Natural killer cell treated with Interleukin-12 subunit alpha and Interleukin-12 subunit beta and Interleukin-15 and Interleukin-18, amount 100 ng/mL, for 72 hours (primary cell): ENCODE data around the gene SATL1. TPM values are rescaled to one million over a fixed set of nuclear protein-coding genes. Genes with fewer than 3 reads are reported as not detected.
"Not testable (repeated sequence)": the region's sequence is repeated elsewhere in the genome, so short reads cannot be mapped to it uniquely, and the experiment has no call there.

Source experiments
- ATAC-seq, 2 donors: fragments of 150-1000 bp; cut with Tn5 transposase in 1 of 2; sonication (Bioruptor Pico), chemical (Tn5 transposase) in 1 of 2; 2 replicates each; pipeline ENCODE4 v1.10.0; 2021
- DNase-seq: peaks from one replicate; pipeline ENCODE4 v3.0.0; 2022; ENCODE audit warnings: low spot score
- H3K27ac Mint-ChIP-seq, 2 donors: 1 replicate in 1 of 2; 2 replicates in 1 of 2; pipeline ENCODE4 v1.8.0; 2022; ENCODE audit warnings: mixed read lengths in 2 of 2, mild to moderate bottlenecking in 1 of 2, moderate library complexity in 1 of 2
- H3K27me3 Mint-ChIP-seq, 2 donors: 1 replicate in 1 of 2; 2 replicates in 1 of 2; pipeline ENCODE4 v1.8.0; 2022; ENCODE audit warnings: mixed read lengths in 2 of 2
- H3K36me3 Mint-ChIP-seq: one replicate; pipeline ENCODE4 v1.8.0; 2022; ENCODE audit warnings: mixed read lengths
- H3K4me1 Mint-ChIP-seq, 2 donors: 1 replicate in 1 of 2; 2 replicates in 1 of 2; pipeline ENCODE4 v1.8.0; 2022; ENCODE audit warnings: low read depth in 2 of 2, mixed read lengths in 2 of 2, mild to moderate bottlenecking in 1 of 2
- H3K4me3 Mint-ChIP-seq: one replicate; pipeline ENCODE4 v1.8.0; 2022; ENCODE audit warnings: mixed read lengths
- H3K9me3 Mint-ChIP-seq: 2 replicates; pipeline ENCODE4 v1.8.0; 2022; ENCODE audit warnings: mixed read lengths
- total RNA-seq, 2 donors: library from RNA; stranded (reverse); gene quantifications; one replicate each; pipeline ENCODE4 v1.2.3, GENCODE V29; 2022

The SATL1 gene
- total RNA-seq: not detected

GRCh38 chrX:85243761-85244449, at the start of gene SATL1, which contains the start of gene ZNF711:
SATL1 (minus strand) TSS chrX:85243779; CDS start chrX:85108968, 134,811 bp downstream.
ZNF711 (plus strand) TSS chrX:85243991; CDS start chrX:85247573, 3,582 bp downstream.
- no peaks in the 10 kb centered on the region for H3K36me3 Mint-ChIP-seq
- H3K4me3 Mint-ChIP-seq: peak within 1 kb of the TSS; percentile 86
- peak within 1 kb of the TSS in 1 of 2 donors; percentile 25 for H3K27ac Mint-ChIP-seq
- no peaks in the 10 kb centered on the region for H3K9me3 Mint-ChIP-seq
- H3K27me3 Mint-ChIP-seq: peaks cover 0 to 16% of the 10 kb centered on the region in 2 donors
- ATAC-seq (peak in 1 of 2 donors; percentile 61), DNase-seq (no peak)
- peaks cover 5 to 12% of the 10 kb centered on the region in 2 donors for H3K4me1 Mint-ChIP-seq

DNA sequence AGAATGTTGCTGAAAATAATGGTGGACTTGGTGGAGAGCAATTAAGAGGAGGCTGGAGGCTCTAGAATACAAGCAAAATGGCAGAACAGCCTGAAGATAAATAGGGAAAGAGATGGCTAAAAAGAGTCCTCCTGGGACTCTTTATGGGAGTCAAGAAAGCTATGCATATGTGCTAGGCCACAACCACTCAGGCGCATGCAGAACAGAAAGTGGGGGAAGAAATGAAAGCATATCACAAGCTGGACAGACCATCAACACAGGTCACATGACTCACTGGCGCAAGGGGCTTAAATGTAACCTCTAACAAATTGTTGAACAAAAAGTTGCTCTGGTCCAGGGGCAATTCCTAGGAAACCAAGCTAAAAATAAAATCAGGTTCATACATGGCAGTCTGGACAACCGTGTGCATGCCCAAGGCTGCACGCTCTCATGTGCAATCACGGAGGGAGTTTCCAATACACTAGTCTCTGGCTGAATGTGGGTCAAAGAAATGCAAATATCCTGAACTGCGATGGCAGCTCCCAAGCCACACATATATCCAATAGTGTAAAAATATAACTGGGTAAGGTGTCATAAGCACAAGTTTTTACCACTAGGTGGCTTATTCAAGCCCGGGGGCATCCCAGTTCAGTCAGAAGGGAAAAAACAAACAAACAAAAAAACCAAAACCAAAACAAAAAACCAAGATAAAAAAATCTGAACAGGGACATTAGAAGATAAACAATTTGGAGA, 45.6 kb upstream of the SATL1 start:
- no peak for ATAC-seq
- no peak for DNase-seq
- Mint-ChIP-seq H3K9me3 (peaks cover 10% of the 10 kb centered on the region), H3K4me3 (no peak overlapping the region), H3K4me1 (no peaks in the 10 kb centered on the region), H3K27me3 (no peaks in the 10 kb centered on the region), H3K36me3 (no peaks in the 10 kb centered on the region), H3K27ac (no peak overlapping the region)

DNA sequence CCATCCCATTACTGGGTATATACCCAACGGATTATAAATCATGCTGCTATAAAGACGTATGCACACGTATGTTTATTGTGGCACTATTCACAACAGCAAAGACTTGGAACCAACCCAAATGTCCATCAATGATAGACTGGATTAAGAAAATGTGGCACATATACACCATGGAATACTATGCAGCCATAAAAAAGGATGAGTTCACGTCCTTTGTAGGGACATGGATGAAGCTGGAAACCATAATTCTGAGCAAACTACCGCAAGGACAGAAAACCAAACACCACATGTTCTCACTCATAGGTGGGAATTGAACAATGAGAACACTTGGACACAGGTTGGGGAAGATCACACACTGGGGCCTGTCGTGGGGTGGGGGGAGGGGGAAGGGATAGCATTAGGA, 41.7 kb upstream of the SATL1 start:
- ATAC-seq, H3K4me3 Mint-ChIP-seq, DNase-seq, H3K27ac Mint-ChIP-seq, H3K4me1 Mint-ChIP-seq, H3K36me3 Mint-ChIP-seq, H3K9me3 Mint-ChIP-seq, H3K27me3 Mint-ChIP-seq: not testable (repeated sequence)

DNA sequence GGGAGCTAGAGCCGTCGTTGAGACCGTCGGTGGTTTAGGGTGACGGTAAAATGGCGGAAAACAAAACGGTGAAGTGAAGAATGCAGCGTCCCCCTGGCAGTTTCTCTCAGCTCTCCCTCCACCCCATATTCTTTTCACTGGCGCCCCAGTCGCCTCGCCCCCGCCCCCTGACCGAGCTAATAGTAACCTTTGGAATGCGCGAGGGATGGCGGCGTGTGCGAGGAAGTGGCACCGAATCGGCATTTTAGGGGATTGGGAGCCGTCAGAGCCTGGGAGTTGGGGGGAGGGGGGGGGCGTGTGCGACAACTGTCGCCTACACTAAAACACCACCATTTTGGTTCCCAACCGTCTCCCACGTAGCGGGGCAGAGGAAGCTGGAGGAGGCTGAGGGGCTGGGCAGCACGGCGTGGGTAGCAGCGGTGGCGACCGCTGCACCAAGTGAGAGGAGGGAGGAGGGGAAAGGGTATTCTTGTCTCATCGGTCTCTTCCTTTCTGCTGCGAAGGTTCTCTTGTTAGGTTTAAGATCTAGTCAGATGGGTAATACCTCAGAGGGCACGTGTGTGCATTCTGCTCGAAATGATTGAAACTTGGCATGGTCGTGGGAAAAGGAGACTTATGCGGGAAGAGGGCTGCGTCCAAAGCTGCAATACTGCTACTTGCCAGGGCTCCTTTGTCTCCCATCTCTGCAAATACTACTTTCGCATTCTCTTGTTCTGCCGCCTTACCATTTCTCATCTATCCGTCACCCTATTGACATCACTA, 1.1 kb upstream of the SATL1 start:
- no peak for DNase-seq
- ATAC-seq: peak in 1 of 2 donors; percentile 45
- Mint-ChIP-seq H3K4me1 (peaks cover 5 to 12% of the 10 kb centered on the region in 2 donors), H3K9me3 (no peaks in the 10 kb centered on the region), H3K27ac (peak overlapping the region in 1 of 2 donors; percentile 25), H3K4me3 (peak overlapping the region; percentile 86), H3K27me3 (peaks cover 0 to 16% of the 10 kb centered on the region in 2 donors), H3K36me3 (no peaks in the 10 kb centered on the region)

DNA sequence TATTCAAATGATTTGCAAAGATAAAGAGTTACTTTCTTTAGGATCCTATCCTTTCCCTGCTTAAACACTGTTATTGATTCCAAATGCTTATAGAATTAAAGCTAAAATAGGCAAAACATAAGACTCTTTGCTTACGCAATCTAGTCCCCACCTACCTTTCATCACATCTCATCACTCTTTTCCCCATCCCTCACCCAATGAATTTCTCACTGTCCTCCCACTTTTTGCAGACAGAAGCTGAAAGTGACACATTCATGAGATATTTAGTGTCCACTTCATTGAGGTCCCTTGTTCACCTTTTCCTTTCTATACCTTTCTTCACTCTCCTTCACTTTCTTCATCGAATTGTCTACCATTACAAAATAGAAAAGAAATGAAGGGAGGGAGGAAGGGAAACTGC, 424 bp downstream of the SATL1 start:
- Mint-ChIP-seq H3K27ac (no peak overlapping the region), H3K4me3 (peak overlapping the region; percentile 34), H3K27me3 (peaks cover 0 to 13% of the 10 kb centered on the region in 2 donors)

GRCh38 chrX:85223359-85223758, 20.2 kb downstream of the SATL1 start:
- no peaks in the 10 kb centered on the region for H3K36me3 Mint-ChIP-seq
- no peaks in the 10 kb centered on the region for H3K9me3 Mint-ChIP-seq
- H3K27me3 Mint-ChIP-seq: no peaks in the 10 kb centered on the region
- peaks cover 0 to 6% of the 10 kb centered on the region in 2 donors for H3K4me1 Mint-ChIP-seq
- DNase-seq: no peak
- no peak overlapping the region for H3K27ac Mint-ChIP-seq
- H3K4me3 Mint-ChIP-seq: no peak overlapping the region
- ATAC-seq: no peak

More for the DNA sequence above, 424 bp downstream of the SATL1 start:
- no peaks in the 10 kb centered on the region for H3K9me3 Mint-ChIP-seq
- no peaks in the 10 kb centered on the region for H3K36me3 Mint-ChIP-seq
- no peak for DNase-seq
- no peak for ATAC-seq
- peaks cover 5 to 12% of the 10 kb centered on the region in 2 donors for H3K4me1 Mint-ChIP-seq

DNA sequence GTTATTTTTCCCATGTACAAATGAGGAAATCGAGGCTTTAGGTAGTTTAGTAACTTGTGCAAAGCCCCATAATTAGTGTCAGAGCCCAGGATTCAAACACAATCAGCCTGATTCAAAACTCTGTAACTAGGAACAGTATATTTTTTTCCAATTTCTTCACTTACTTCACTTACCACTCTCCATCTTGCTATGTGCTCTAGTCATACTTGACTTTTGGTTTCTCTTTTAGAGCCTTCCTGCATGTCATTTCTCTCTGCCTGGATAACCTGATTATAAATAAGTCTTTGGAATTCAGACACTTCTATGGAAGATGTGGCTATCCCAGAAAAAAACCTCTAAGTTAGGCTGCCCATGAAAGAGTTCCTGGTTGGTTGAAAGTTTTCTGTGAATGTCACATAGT, 22.2 kb downstream of the SATL1 start:
- ATAC-seq (no peak), DNase-seq (no peak)
- Mint-ChIP-seq H3K27me3 (peaks cover 0 to 2% of the 10 kb centered on the region in 2 donors), H3K4me3 (no peak overlapping the region), H3K27ac (no peak overlapping the region), H3K36me3 (no peaks in the 10 kb centered on the region), H3K4me1 (peaks cover 0 to 6% of the 10 kb centered on the region in 2 donors), H3K9me3 (no peaks in the 10 kb centered on the region)

DNA sequence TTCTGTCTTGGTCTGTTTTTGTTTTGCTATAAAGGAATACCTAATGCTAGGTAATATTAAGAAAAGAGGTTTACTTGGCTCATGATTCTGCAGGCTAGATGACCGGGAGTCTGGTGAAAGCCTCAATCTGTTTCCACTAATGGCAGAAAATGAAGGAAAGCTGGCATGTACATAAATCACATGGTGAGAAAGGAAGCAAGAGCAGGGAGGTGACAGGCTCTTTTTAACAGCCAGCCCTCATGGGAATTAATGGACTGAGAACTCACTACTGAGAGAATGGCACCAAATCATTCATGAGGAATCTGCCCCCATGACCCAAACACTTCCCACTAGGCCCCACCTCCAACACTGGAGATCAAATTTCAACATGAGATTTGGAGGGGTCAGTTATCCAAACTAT, 27.6 kb downstream of the SATL1 start:
- DNase-seq: no peak
- ATAC-seq: no peak
- Mint-ChIP-seq H3K27ac (no peak overlapping the region), H3K36me3 (no peaks in the 10 kb centered on the region), H3K4me3 (no peak overlapping the region), H3K4me1 (no peaks in the 10 kb centered on the region), H3K9me3 (no peaks in the 10 kb centered on the region), H3K27me3 (peaks cover 0 to 2% of the 10 kb centered on the region in 2 donors)

GRCh38 chrX:85213792-85214530, 29.6 kb downstream of the SATL1 start:
- Mint-ChIP-seq H3K4me3 (no peak overlapping the region), H3K9me3 (peaks cover 5% of the 10 kb centered on the region), H3K36me3 (no peaks in the 10 kb centered on the region), H3K27me3 (peaks cover 0 to 6% of the 10 kb centered on the region in 2 donors), H3K27ac (no peak overlapping the region), H3K4me1 (no peaks in the 10 kb centered on the region)
- DNase-seq (no peak), ATAC-seq (no peak)

- Mint-ChIP-seq H3K9me3 (no peaks in the 10 kb centered on the region), H3K4me1 (no peaks in the 10 kb centered on the region), H3K27ac (no peak overlapping the region), H3K27me3 (no peaks in the 10 kb centered on the region), H3K4me3 (no peak overlapping the region), H3K36me3 (no peaks in the 10 kb centered on the region)
- DNase-seq (no peak), ATAC-seq (no peak)
Measured at GRCh38 chrX:85203461-85203970, 40.1 kb downstream of the SATL1 start.

- Mint-ChIP-seq H3K4me1 (no peaks in the 10 kb centered on the region), H3K4me3 (no peak overlapping the region), H3K27me3 (peaks cover 0 to 6% of the 10 kb centered on the region in 2 donors), H3K27ac (no peak overlapping the region), H3K9me3 (peaks cover 9% of the 10 kb centered on the region), H3K36me3 (no peaks in the 10 kb centered on the region)
- DNase-seq: no peak
- no peak for ATAC-seq
Measured at GRCh38 chrX:85196319-85196718, 47.3 kb downstream of the SATL1 start.

GRCh38 chrX:85159644-85160043, 83.9 kb downstream of the SATL1 start:
- H3K4me3 Mint-ChIP-seq: no peak overlapping the region
- H3K9me3 Mint-ChIP-seq: peaks cover 3% of the 10 kb centered on the region
- ATAC-seq (no peak), DNase-seq (peak; percentile 58)
- no peak overlapping the region for H3K27ac Mint-ChIP-seq
- no peaks in the 10 kb centered on the region for H3K27me3 Mint-ChIP-seq
- H3K4me1 Mint-ChIP-seq: no peaks in the 10 kb centered on the region
- no peaks in the 10 kb centered on the region for H3K36me3 Mint-ChIP-seq

DNA sequence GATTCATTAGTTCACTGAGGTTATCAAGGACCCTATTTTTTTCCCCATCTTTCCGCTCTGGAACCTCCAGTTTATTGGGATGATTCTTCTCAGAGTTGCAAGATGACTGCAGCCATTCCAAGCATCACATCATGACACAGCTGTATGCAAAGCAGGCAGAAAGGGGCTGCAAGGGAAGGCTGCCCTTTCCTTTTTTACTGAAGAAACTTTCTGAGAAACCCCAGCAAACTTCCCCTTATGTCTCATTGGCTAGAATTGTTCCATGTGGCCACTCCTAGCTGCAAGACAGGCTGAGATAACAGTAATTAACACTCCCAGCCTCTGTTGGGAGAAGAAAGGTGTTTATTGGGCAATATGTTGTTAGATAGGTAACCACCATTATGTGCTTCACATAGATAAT, 102.6 kb downstream of the SATL1 start:
- Mint-ChIP-seq H3K27me3 (no peaks in the 10 kb centered on the region), H3K27ac (no peak overlapping the region), H3K4me1 (no peaks in the 10 kb centered on the region), H3K4me3 (no peak overlapping the region), H3K36me3 (no peaks in the 10 kb centered on the region), H3K9me3 (no peaks in the 10 kb centered on the region)
- DNase-seq: no peak
- no peak for ATAC-seq
